NCI-H1105 (cell line): Measurements from ENCODE around the gene CELF5.
"Not testable (repeated sequence)": the region's sequence is repeated elsewhere in the genome, so short reads cannot be mapped to it uniquely, and the experiment has no call there.

Source experiments
- DNase-seq: peaks from one replicate; lab custom pipeline; 2025; lab: John Stamatoyannopoulos, UW

The CELF5 gene

GRCh38 chr19:3274245-3274941 lies 49.9 kb downstream of the CELF5 start:
- DNase-seq = no peak

- DNase-seq = peak; percentile 75
These were observed 50.6 kb downstream of the CELF5 start for GRCh38 chr19:3274942-3275582.

- peak; percentile 90 for DNase-seq
These were observed 51.3 kb downstream of the CELF5 start for GRCh38 chr19:3275583-3276340.

- DNase-seq = no peak
These were observed 51.9 kb downstream of the CELF5 start for GRCh38 chr19:3276341-3276799.

GRCh38 chr19:3277649-3278048 lies 53.2 kb downstream of the CELF5 start:
- DNase-seq = no peak

GRCh38 chr19:3278294-3278693 lies 53.8 kb downstream of the CELF5 start:
- DNase-seq = no peak

GRCh38 chr19:3278749-3279148 lies 54.3 kb downstream of the CELF5 start:
- DNase-seq = no peak

GRCh38 chr19:3279306-3279705 lies 54.8 kb downstream of the CELF5 start:
- DNase-seq = no peak

GRCh38 chr19:3281026-3281425 lies 56.6 kb downstream of the CELF5 start:
- no peak for DNase-seq

- DNase-seq = no peak
These were observed 57.7 kb downstream of the CELF5 start for GRCh38 chr19:3282155-3282554.

GRCh38 chr19:3282564-3282963 lies 58.1 kb downstream of the CELF5 start:
- no peak for DNase-seq

GRCh38 chr19:3283246-3283751 lies 58.8 kb downstream of the CELF5 start:
- DNase-seq = no peak

- no peak for DNase-seq
These were observed 59.6 kb downstream of the CELF5 start for GRCh38 chr19:3283886-3284657.

- peak; percentile 19 for DNase-seq
These were observed 60.5 kb downstream of the CELF5 start for GRCh38 chr19:3284759-3285646.

GRCh38 chr19:3285647-3286176 lies 61.3 kb downstream of the CELF5 start:
- no peak for DNase-seq

GRCh38 chr19:3287814-3288213 lies 63.4 kb downstream of the CELF5 start:
- no peak for DNase-seq

- not testable (repeated sequence) for DNase-seq
These were observed 64.0 kb downstream of the CELF5 start for GRCh38 chr19:3288437-3288836.

- no peak for DNase-seq
These were observed 65.6 kb downstream of the CELF5 start for GRCh38 chr19:3289971-3290569.

- DNase-seq = not testable (repeated sequence)
These were observed 66.4 kb downstream of the CELF5 start for GRCh38 chr19:3290858-3291257.

- DNase-seq = no peak
These were observed 67.2 kb downstream of the CELF5 start for GRCh38 chr19:3291644-3292043.
